Activated T-helper 17 cell treated with anti-CD3 and anti-CD28 coated beads, Interleukin-2, amount 50 U/mL, for 72 hours (primary cell): Measurements from ENCODE around the gene NPHP4. TPM values are rescaled to one million over a fixed set of nuclear protein-coding genes. Genes with fewer than 3 reads are reported as not detected.

ENCODE experiments used
- ATAC-seq: fragments of 150-1000 bp; cut with Tn5 transposase; replicated peaks from 2 replicates; pipeline ENCODE4 v1.10.0; 2021; ENCODE audit warnings: mild to moderate bottlenecking, moderate library complexity
- H3K27ac Mint-ChIP-seq: one replicate; pipeline ENCODE4 v1.8.0; 2022; ENCODE audit warnings: mixed read lengths
- H3K27me3 Mint-ChIP-seq: one replicate; pipeline ENCODE4 v1.8.0; 2022; ENCODE audit warnings: mixed read lengths
- H3K36me3 Mint-ChIP-seq: one replicate; pipeline ENCODE4 v1.8.0; 2022; ENCODE audit warnings: low read depth, mild to moderate bottlenecking, mixed read lengths
- H3K4me1 Mint-ChIP-seq: one replicate; pipeline ENCODE4 v1.8.0; 2022; ENCODE audit warnings: mixed read lengths
- H3K4me3 Mint-ChIP-seq: one replicate; pipeline ENCODE4 v1.8.0; 2022; ENCODE audit warnings: mild to moderate bottlenecking, mixed read lengths
- H3K9me3 Mint-ChIP-seq: one replicate; pipeline ENCODE4 v1.8.0; 2022; ENCODE audit warnings: mixed read lengths
- total RNA-seq, 2 donors: library from RNA; stranded (reverse); gene quantifications; one replicate each; pipeline ENCODE4 v1.2.3, GENCODE V29; 2022

The NPHP4 gene
- total RNA-seq, 2 donors from 2014 or later = 21.5 to 35.7 TPM

DNA sequence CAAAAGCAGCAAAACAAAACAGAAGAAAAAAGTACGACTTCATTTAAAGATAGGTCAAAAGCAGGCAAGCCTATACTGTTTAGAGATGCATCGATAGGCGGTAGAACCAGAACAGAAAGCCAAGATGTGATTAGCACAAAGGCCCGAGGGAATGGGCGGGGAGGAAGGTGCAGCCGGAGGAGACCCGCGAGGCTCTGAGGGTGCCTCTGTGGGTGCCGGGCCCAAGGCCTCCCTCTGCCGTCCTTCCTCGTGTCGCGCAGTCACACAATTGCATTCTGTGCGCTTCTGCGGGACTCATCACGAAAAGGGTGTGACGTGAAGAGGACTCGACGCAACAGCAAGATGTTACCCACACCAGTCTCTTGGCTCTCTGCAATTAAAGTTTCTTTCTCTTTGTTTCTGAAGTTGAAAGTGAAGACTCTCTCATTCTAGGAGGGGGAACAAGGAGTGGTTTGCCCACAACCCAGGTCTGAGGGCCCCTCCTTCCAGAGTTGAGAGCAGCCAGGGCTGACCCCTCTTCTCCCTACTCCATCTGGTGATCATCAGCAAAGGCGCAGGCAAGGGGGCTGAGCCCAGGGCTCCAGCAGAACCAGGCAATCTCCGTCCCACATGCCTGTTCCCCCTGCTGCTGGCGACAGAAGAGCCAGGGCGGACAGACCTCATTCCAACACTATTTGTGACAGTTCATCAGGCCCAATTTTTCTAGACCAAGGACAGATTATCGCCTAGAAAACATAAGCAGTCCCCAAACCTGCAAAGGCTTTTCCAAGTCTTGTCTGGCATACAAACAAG lies 41.0 kb downstream of the NPHP4 start:
- H3K27ac Mint-ChIP-seq = no peak overlapping the region
- H3K27me3 Mint-ChIP-seq = no peaks in the 10 kb centered on the region
- H3K4me1 Mint-ChIP-seq = peaks cover 16% of the 10 kb centered on the region

DNA sequence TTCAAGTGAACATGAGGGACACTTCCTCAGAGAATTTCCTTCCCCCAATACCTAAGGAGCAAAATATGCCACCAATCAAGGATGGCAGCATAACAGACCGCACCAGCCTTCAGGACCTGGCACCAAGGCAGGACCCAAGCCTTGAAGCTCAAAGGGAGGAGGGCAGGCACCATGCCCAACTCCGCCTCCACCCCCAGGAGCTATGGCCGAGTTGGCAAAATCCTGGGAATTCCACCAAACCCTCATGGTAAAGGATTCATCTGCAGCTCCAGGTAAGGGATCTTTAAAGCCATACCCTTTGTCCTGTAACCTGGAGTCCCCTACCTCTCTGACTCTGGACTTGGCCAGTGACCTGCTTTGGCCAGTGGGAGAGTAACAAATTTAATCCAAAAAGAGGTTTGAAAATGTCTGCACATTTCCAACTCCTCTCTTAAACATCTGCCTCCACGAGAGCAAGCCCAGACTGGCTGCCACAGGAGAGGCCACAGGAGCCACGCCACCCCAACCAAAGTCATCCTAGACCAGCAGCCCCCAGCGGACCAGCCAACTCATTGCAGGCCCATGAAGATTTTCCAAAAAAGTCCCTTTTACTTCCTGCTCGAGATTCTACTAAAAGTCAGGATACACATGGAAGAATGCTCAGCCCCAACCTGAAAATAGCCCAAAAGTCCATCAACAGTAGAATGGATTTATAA lies 41.9 kb downstream of the NPHP4 start:
- H3K9me3 Mint-ChIP-seq = no peaks in the 10 kb centered on the region
- H3K4me3 Mint-ChIP-seq = no peak overlapping the region
- no peak overlapping the region for H3K27ac Mint-ChIP-seq
- no peak for ATAC-seq
- peaks cover 61% of the 10 kb centered on the region for H3K36me3 Mint-ChIP-seq
- no peaks in the 10 kb centered on the region for H3K27me3 Mint-ChIP-seq
- peaks cover 11% of the 10 kb centered on the region for H3K4me1 Mint-ChIP-seq

More for the DNA sequence above, 41.0 kb downstream of the NPHP4 start:
- ATAC-seq = no peak
- Mint-ChIP-seq H3K9me3 (no peaks in the 10 kb centered on the region), H3K36me3 (peaks cover 56% of the 10 kb centered on the region), H3K4me3 (no peak overlapping the region)

DNA sequence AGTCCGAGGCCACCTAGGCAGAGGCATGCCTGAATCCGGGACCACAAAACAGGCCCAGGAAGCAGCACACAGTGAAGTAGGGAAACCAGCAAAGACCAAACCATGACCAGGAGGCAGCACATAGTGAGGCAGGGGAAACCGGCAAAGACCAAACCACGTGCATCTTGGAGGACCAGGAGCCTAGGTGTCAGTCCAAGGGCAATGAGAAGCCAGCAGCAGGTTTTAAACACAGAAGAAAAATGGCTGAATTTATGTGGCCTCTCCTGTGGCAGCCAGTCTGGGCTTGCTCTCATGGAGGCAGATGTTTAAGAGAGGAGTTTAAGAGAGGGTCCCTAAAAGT lies 42.5 kb downstream of the NPHP4 start:
- Mint-ChIP-seq H3K27me3 (no peaks in the 10 kb centered on the region), H3K36me3 (peaks cover 61% of the 10 kb centered on the region), H3K4me3 (no peak overlapping the region), H3K4me1 (peaks cover 5% of the 10 kb centered on the region), H3K9me3 (no peaks in the 10 kb centered on the region), H3K27ac (no peak overlapping the region)
- no peak for ATAC-seq

DNA sequence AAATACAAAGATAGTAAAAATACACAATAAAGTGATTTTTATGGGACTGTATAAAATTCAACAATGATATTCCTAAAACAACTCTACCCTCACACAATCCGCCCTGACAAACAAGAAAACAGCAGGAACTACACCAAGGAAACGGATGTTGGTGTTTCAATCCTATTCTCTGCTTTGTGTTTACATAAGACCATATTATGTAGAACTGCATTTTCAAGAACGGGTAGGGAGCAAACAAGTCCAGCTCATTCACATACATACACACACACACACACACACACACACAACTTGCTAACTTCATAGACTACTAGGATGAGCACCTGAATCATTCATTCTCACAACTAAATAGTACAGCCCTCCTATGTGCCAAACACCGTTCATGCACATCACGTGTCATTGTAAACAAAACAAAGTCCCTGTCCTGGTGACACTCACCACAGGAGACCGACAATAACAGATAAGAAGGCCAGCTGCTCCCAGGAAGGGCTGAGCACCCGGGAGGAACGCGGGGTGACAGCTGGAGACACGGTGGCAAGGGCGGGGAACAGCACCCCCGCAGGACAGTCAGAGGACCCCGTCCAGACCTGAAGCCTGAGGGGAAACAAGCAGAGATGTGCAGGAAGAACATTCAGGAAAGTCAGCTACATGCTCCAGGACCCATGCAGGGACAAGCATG lies 43.0 kb downstream of the NPHP4 start:
- H3K9me3 Mint-ChIP-seq = no peaks in the 10 kb centered on the region
- no peak overlapping the region for H3K27ac Mint-ChIP-seq
- H3K27me3 Mint-ChIP-seq = no peaks in the 10 kb centered on the region
- ATAC-seq = no peak
- no peak overlapping the region for H3K4me3 Mint-ChIP-seq
- peaks cover 59% of the 10 kb centered on the region for H3K36me3 Mint-ChIP-seq
- H3K4me1 Mint-ChIP-seq = no peaks in the 10 kb centered on the region

DNA sequence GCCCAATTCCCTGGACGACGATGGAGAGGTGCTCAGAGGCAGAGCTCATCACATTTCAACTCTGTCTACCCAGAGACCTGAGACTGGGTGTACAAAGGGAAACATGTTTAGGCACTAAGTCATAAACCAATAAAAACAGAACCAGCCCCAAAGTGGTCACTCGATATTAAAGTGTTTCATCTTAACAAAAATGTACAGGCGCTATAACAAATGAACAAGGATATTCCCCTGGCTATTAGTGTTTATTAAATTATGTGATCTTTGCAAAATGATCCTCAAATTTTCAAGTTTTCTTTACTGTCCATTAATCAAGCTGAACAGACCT lies 43.6 kb downstream of the NPHP4 start:
- no peaks in the 10 kb centered on the region for H3K9me3 Mint-ChIP-seq

DNA sequence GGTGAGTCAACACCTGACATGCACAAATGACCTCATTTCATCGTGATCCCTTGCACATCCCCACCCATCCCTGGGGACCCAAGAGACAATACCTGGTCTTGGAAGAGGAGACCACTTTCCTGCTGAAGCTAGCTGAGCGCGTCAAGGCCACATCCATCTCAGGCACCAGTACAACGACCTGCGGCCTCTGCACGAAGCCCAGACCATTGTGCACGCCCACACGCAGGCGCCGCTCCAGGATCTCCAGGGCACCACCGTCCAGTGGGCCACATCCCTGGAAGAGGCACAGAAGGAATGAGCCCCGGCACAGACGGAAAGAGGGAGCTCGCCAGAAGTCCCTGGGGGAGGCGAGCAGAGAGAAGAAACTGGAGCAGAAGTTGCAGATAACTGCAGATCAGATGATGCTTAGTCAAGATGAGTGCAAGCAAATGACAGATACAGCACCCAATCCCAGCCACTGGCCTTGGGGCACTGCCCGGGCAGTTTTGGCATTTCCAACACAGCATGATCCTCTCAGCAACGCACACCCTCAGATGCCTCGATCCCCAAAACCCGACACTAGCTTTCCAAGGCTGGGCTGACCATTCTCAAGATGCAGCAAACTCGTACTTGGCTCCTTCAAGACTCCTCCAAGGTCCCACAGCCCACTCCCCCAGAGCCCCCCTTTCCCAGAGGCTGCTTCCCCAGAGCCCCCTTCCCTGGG lies 44.1 kb downstream of the NPHP4 start:
- H3K4me1 Mint-ChIP-seq = no peaks in the 10 kb centered on the region
- no peaks in the 10 kb centered on the region for H3K27me3 Mint-ChIP-seq
- no peak overlapping the region for H3K4me3 Mint-ChIP-seq
- no peak for ATAC-seq
- no peaks in the 10 kb centered on the region for H3K9me3 Mint-ChIP-seq
- peaks cover 54% of the 10 kb centered on the region for H3K36me3 Mint-ChIP-seq
- H3K27ac Mint-ChIP-seq = no peak overlapping the region

More for the DNA sequence above, 43.6 kb downstream of the NPHP4 start:
- no peak overlapping the region for H3K4me3 Mint-ChIP-seq
- H3K36me3 Mint-ChIP-seq = peaks cover 56% of the 10 kb centered on the region
- no peak overlapping the region for H3K27ac Mint-ChIP-seq
- ATAC-seq = no peak
- no peaks in the 10 kb centered on the region for H3K4me1 Mint-ChIP-seq
- H3K27me3 Mint-ChIP-seq = no peaks in the 10 kb centered on the region

DNA sequence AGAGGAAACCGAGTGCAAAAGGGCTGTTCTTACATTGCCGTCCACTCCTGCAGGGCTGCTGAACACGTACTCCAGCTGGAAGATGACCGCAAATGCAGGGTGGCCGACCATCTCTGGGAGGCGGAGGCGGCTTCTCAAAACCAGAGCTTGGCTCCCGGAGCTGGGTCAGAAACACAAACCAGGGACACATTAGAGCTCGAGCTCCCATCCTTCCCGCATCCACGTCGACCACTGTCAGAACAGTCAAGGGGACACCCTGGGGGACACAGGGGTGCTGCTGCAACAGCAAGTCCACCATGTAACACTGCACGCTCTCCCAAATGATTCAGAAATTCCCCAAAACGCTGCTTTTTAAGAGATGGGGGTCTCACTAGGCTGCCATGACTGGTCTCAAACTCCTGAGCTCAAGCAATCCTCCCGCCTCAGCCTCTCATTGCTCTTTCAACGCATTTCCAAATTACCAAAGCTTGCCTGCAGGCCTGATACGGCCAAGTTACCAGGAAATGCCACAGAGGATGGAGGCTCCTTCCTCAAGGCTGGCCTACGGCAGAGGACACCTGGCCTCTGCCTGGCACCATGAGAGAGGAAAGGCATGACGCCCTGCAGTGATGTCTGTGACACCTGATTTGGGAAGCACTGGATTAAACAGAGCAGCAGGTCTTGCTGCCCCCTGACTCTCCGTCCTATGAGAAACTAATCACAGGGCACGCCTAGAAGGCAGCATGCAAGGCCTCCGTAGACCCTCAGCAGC lies 45.0 kb downstream of the NPHP4 start:
- no peaks in the 10 kb centered on the region for H3K4me1 Mint-ChIP-seq
- no peak for ATAC-seq
- no peaks in the 10 kb centered on the region for H3K9me3 Mint-ChIP-seq
- no peaks in the 10 kb centered on the region for H3K27me3 Mint-ChIP-seq
- H3K4me3 Mint-ChIP-seq = no peak overlapping the region
- H3K36me3 Mint-ChIP-seq = peaks cover 48% of the 10 kb centered on the region
- no peak overlapping the region for H3K27ac Mint-ChIP-seq

DNA sequence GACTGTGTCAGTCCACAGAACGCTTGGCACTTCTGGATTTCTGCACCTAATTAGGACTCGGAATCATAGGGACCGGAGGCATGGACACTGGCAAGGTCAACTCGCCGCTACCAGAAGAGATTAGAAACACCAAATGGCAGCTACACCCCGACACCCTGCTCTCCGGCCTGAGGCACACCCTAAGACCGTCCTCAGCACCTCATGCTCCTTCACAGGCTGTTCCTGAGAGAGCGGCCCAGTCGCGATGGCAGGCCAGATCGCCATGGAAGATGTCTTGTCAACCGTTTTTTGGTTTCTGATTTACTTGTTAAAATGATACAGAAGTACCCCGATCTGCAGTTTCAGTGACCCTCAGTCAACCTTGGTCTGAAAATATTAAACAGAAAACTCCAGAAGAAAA lies 46.8 kb downstream of the NPHP4 start:
- Mint-ChIP-seq H3K36me3 (peaks cover 43% of the 10 kb centered on the region), H3K4me3 (no peak overlapping the region), H3K27ac (no peak overlapping the region), H3K9me3 (no peaks in the 10 kb centered on the region), H3K27me3 (no peaks in the 10 kb centered on the region), H3K4me1 (no peaks in the 10 kb centered on the region)
- no peak for ATAC-seq

DNA sequence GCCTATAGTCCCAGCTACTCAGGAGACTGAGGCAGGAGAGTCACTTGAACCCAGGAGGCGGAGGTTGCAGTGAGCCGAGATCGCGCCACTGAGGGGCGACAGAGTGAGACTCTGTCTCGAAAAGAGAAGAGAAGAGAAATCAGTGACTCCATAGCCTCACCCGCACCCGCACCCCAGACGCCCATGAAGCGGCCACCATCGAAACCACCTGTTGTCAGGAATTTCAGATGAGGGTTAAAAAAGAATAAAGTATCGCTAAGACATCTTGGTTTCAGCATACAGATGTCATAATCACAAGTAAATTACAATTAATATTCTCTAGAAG lies 47.4 kb downstream of the NPHP4 start:
- no peak for ATAC-seq
- H3K9me3 Mint-ChIP-seq = no peaks in the 10 kb centered on the region
- no peak overlapping the region for H3K27ac Mint-ChIP-seq
- no peaks in the 10 kb centered on the region for H3K27me3 Mint-ChIP-seq
- peaks cover 43% of the 10 kb centered on the region for H3K36me3 Mint-ChIP-seq
- H3K4me3 Mint-ChIP-seq = no peak overlapping the region
- H3K4me1 Mint-ChIP-seq = no peaks in the 10 kb centered on the region

DNA sequence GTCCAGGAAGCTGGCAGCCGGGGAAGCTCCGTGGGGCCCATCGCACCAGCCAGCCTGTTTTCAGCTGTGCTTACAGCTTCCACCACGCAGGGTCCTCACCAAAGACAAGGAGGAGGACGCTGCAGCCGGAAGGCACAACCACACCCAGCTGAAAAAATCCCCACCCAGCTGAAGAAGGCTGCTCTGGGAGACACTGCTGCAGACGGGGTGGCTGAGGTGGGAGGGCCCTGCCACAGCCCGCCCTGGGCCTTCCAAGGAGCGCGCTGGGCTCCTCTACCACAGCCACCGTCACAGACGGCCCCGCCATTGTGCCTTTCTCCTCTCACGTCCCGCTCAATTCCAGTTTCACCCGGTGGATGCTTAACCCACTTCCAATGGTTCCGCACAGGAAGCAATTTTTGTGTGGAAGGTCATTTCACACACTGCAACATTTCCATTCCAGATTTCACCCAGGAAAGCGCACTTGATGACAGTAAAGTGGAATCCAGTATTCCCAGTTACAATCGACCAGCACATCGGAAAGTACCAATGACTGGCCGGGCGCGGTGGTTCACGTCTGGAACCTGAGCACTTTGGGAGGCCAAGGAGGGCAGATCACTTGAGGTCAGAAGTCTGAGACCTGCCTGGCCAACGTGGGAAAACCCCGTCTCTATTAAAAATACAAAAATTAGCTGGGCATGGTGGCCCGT lies 47.9 kb downstream of the NPHP4 start:
- no peaks in the 10 kb centered on the region for H3K9me3 Mint-ChIP-seq
- peaks cover 43% of the 10 kb centered on the region for H3K36me3 Mint-ChIP-seq
- no peak for ATAC-seq
- H3K27ac Mint-ChIP-seq = no peak overlapping the region
- no peaks in the 10 kb centered on the region for H3K27me3 Mint-ChIP-seq
- no peak overlapping the region for H3K4me3 Mint-ChIP-seq
- no peaks in the 10 kb centered on the region for H3K4me1 Mint-ChIP-seq

DNA sequence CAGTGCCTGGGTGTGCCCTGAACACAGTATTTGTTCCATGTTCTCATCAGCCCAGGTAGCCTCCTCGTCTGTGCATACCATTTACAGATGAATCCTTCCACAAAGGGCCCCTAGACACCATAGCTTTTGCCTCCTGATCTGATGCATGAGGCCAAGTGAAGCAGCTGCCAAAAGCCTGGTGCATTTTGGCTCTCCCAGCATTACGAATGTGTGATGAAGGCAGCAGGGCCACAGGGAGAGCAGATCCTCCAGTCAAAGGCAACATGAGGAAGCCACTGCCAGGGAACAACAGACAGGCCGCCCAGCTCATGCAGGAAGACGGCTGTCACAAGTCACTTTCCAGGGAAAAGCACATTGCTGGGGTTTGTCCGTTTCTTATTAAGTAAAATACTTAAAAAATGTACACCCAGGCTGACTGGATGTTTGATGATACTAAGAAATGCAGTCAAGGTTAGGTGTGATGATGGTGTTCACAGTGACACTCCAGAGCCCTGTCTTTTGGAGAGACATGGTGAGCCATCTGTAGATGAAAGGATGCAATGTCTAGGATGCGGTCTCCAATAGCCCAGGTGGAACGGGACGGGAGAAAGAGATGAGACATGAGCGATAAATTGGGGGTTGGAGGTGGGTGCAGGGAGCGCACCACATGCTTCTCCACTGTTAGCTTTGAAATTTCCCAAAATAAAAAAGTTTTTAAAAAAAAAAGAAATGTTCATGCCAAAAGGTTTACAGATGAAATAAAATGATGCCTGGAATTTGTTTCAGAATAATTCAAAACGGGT lies 48.7 kb downstream of the NPHP4 start:
- H3K36me3 Mint-ChIP-seq = peaks cover 43% of the 10 kb centered on the region
- H3K4me1 Mint-ChIP-seq = no peaks in the 10 kb centered on the region
- H3K27ac Mint-ChIP-seq = no peak overlapping the region
- H3K9me3 Mint-ChIP-seq = no peaks in the 10 kb centered on the region
- ATAC-seq = no peak
- no peak overlapping the region for H3K4me3 Mint-ChIP-seq
- H3K27me3 Mint-ChIP-seq = no peaks in the 10 kb centered on the region

DNA sequence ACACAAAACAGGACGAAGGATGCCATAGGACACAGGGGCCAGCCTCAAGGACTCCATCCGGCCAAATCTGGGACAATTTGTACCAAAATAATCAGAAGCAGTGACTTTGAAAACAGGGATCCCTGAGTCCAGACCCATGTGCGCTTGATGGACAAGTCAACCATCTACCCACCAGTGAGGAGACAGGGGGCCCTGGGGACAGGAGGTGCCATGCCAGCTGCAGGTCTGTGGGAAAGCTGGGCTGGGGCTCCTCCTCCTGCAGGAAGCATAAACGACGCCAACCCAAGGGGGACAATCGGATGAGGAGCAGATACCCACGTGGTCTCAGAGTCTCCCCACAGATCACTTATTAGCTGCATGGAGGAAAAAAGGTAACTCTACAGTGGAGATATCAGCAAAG lies 50.6 kb downstream of the NPHP4 start:
- Mint-ChIP-seq H3K9me3 (no peaks in the 10 kb centered on the region), H3K27ac (no peak overlapping the region), H3K36me3 (peaks cover 28% of the 10 kb centered on the region), H3K4me3 (no peak overlapping the region), H3K4me1 (peaks cover 3% of the 10 kb centered on the region), H3K27me3 (no peaks in the 10 kb centered on the region)
- ATAC-seq = no peak

DNA sequence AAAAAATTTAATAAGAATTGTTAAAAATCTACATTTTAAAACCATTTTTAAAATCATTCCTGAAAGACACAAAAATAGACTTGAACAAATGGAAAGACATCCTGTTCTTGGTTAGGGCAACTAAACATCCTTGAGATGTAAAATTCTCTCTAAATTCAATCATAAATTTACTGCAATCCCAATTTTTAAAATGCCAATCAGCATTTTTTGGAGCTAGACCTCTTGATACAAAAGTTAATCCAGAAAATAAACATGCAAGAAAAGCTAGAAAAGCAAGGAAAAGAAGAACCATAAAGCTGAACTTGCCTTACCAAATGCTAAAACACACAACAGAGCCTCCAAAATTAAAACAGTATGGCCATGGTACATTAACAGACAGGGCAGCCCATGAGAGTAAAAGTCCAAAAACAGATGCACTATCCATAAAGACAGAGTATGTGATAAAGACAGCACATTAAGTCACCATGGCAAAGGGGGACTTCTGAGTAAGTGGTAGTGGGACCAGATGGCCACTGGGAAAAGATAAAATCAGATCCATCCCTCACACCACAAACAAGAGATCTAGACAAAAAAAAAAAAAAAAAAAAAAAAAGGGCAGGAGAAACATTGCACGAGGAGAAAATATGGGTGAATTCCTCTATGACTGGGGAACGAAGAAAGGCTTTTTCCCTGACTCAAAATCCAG lies 51.4 kb downstream of the NPHP4 start:
- H3K4me3 Mint-ChIP-seq = no peak overlapping the region
- no peaks in the 10 kb centered on the region for H3K9me3 Mint-ChIP-seq
- ATAC-seq = no peak
- no peaks in the 10 kb centered on the region for H3K27me3 Mint-ChIP-seq
- H3K4me1 Mint-ChIP-seq = peaks cover 5% of the 10 kb centered on the region
- peaks cover 20% of the 10 kb centered on the region for H3K36me3 Mint-ChIP-seq
- no peak overlapping the region for H3K27ac Mint-ChIP-seq
